Activated CD4-positive, alpha-beta T cell treated with anti-CD3 and anti-CD28 coated beads for 48 hours (primary cell): Measurements from ENCODE around the gene KRTAP10-5.
"Not testable (repeated sequence)": the region's sequence is repeated elsewhere in the genome, so short reads cannot be mapped to it uniquely, and the experiment has no call there.

Source experiments
- DNase-seq: peaks from one replicate; pipeline ENCODE4 v3.0.0-alpha.2; 2020

KRTAP10-5 gene

DNA sequence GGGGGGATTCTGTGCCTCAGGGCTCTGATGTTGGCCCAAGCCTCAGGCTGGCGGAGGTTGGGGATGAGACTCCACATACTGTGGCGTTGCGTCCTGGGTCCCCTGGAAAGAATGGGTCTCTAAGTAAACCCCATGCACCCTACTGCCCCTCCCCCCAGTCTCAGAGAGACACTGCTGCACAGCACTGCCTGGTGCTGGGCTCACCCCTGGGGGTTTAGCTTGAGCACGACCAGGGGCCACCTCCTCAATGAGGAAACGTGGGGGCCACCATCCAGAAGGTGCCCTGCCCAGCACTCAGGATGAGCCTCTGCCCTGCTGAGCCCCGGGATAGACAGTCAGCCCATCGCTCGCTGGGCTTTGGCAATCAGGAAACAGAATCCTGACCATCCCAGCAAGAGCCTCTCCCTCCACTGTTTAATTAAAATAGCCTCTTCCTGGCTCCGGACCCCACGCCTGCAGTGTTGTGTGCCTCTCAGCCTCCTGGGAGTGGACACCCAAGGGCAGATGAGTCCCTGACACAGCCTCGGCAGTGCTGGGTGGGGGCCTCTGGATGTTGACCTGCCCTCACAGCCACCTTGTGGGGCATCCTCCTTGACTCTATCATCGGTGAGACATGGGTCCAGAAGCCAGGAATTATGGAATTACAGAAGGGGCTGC lies 10.4 kb downstream of the KRTAP10-5 start:
- DNase-seq: no peak

DNA sequence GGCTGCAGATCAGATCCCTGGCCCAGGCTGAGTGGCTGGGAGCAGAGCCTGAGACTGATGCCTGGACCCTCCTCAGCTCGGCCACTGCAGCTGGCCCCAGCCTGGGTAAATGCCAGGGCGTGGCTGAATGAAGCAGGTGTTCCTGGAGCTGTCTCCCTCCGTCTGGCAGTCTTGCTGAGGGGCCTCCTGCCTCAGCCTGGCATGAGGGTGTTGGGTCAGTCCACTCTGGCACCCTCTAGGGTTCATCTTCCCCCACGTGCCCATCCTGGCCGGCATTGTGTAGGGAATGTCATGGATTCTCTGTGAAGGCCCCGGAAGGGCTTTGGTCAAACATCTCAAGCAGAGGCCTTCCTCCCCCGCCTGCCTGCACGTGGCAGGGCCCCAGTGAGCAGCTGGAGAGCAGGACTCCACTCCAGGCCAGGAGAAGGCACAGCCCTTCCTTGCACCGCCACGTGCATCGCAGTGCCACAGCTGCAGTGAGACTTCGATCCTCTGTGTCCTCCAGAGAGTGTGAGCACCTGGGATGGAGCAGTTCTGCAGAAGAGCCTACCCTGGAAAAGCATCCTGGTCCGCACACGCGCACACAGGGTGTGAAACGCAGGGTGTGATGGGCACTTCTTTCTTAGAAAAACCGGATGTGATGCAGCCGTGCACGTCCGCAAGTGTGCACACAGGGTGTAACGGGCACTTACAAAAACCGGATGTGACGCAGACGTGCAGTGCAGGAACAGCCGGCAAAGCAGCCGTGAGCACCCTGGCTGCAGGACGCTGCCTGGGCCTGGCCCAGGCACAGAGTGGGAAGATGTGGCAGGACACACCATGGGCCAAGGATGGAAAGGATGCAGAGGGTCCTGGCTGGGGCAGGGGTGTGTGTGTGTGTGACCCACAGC lies 11.5 kb downstream of the KRTAP10-5 start:
- DNase-seq: no peak

DNA sequence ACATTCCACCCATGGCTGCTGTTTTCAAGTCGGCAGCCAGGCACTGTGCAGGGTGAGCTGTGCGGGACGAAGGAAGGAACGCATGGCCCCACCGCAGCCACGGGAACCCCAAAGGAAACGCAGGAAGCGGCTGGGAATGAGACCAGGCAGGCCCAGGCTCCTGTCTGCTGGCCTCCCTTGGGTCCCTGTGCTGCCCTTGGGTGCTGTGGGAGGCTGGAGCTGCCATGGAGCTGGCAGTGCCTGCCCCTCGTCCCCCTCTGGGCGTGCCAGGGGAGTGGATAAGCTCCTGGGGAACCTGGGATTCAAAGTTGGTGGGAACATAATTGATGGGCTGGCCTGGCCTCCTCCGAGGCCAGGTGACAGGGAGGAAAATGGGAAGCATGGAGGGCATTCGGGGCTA lies 12.1 kb downstream of the KRTAP10-5 start:
- no peak for DNase-seq

DNA sequence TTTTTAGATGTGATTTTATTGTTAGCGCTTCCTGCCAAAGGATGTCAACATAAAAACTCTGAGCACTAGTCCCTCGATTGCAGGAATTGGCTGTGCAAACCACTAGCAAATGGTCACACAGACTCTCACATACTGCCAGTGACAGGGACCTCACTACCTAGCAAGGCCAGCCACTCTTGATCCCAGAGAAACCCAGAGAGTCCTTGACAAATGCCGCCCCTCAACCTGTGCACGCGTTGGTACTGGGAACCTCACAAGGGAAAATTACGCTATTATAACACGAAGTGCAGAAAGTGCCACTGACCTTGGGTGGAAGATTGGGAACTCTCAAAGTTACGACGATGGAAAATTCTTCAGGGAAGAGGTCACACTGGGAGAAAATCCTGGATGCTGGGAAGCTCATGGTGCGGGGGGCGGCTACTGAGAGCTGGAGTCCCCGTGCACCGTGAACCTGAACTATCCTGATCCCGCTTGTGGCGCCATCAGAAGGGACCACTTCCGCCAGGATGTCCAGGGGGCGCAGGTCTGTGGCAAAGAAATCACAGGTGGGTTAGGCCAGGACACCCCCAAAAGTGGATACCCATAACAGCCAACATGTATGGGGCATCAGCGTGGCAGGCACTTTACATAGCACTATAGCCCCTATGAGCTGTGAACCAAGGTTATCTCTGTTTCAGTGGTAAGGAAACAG lies 12.8 kb downstream of the KRTAP10-5 start:
- DNase-seq: no peak

DNA sequence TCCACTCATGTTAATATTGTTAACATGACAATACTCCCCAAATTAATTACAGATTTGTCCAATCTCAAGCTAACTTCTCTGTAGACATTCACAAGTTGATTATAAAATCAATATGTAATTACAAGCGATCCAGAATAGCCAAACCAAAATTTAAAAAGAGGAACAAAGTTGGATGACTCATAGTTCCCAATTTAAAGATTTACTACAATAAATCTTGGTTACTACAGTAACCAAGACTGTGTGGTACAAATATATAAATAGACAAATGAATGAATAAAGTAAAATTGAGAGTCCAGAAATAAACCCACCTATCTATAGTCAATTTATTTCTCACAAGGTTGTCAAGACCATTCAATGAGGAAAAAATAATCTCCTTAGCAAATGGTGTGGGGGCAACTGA lies 14.0 kb downstream of the KRTAP10-5 start:
- DNase-seq: no peak

DNA sequence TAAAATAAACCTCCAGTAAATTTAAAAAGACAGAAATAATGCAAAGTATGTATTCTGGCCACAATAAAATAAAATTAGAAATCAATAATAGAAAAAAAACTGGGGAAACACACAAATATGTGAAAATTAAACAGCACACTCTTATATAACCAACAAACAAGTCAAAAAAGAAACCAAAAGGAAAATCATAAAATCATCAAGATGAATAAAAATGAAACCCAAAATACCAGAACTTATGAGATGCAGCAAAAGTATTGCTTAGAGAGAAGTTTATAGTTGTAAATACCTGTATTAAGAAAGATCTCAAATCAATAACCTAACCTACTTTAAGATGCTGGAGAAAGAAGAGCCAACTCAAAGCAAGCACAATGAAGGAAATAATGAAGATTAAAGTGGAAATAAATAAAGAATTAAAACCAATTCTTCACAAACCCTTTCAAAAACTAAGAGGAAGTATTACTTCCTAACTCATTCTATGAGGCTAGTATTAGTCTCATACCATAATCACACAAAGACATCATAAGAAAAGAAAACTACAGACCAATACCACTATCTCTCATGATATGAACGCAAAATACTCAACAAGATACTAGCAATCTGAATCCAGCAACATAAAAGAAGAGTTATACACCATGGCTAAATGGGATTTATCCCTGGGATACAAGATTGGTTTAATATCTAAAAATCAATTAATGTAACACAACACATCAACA lies 15.4 kb downstream of the KRTAP10-5 start:
- DNase-seq: no peak

DNA sequence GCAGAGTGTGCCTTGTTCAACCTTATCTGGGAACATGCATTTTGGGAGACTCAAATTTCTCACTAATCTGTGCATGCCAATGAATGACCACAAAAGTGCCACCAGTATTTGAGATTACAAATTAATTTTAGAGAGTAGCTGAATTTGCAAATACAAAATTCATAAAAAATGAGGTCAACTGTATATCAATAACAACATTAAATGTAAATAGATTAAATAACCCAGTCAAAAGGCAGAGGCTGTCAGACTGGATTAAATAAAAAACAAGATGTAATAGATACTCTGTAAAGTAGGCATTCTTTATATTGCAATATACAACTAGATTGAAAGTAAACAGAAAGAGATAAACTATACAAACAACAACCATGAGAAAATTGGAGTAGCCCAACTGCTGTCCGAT lies 16.3 kb downstream of the KRTAP10-5 start:
- no peak for DNase-seq

DNA sequence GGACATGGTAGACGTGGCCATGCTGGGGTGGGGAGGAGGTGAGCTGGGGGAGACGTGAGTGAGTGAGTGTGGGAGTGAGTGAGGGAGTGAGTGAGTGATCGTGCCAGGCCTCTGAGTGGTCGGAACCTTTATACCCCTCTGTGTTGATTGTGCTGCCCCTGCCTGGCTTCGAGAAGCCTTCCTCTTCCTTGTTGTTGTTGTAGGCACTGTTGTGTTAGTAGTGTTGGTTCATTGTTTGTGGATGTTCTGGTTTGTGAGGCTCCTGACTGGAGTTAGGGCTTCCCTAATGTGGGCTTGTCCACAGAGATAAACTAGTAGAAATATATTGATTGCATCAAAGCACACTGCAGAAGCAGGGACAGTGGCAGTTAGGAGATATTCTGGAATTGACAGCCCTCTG lies 21.7 kb downstream of the KRTAP10-5 start, which contains the start of gene KRTAP10-3:
Gene KRTAP10-3, minus strand, starts transcription at position 101 of the 400 bp plus-strand sequence. Its CDS starts 80 bp downstream, at position 21.
- no peak for DNase-seq

DNA sequence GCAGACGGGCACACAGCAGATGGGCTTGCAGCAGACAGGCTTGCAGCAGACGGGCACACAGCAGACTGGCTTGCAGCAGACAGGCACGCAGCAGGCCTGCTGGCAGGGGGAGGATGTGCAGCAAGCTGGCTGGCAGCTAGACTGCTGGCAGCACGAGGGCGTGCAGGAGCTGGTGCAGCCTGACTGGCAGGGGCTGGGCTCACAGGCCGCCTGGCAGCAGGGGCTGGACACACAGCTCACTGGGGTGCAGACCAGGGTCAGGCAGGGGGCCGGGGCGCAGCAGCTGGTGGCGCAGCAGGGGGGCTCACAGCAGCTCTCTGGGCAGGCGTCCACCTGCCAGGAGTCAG lies 22.1 kb downstream of the KRTAP10-5 start:
- not testable (repeated sequence) for DNase-seq

DNA sequence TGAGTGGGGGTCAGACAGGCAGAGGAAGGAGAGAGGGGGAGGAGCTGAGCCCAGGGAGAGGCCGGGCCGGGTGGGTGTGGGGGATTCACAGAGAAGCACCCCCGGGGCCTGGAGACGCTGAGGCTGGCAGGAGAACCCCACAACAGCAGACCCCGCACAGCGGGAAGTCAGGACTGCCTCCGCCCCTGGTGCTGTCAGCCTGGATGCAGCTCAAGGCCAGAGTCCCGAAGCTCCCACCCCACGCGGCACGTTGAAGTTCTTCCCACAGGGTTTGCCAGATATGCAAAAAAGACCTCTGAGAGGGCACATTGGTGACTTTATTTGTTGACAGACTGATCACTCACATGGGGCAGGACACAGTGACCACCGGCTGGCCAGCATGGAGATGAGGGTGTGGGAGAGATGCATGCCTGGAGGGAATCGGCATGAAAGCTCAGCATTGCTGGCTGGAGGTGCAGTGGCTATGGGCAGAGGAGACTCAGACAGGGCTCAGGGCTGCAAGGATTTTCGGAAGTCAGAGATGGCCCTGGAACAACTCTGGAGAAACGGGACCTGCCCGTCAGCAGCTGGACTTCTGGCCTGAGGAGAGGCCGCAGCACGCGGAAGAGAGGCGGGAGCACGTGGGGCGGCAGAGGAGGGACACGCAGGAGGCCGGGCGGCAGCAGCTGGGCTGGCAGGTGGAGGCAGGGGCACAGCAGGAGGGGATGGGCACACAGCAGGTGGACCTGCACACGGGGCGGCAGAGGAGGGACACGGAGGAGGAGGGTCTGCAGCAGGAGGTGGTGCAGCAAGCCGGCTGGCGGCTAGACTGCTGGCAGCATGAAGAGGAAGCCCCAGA lies 22.7 kb downstream of the KRTAP10-5 start:
- no peak for DNase-seq

DNA sequence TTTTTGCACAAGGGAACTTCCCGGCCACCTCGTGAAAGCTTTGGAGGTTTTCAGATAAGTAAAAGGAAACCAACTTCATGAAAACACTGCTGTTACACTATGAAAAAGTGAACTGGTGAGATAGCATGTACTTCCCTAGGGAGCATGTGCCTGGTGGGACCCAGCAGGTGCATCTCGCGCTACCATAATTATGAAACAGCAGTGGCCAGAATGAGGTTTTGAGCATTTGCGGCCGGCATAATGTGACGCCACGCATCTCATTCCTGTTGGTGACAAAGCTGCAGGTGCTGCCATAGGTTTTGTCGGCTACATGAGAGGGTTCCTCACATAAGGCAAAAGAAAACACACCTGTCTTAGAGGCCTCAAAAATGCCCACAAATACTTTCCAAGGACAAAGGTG lies 23.5 kb downstream of the KRTAP10-5 start:
- DNase-seq: no peak

DNA sequence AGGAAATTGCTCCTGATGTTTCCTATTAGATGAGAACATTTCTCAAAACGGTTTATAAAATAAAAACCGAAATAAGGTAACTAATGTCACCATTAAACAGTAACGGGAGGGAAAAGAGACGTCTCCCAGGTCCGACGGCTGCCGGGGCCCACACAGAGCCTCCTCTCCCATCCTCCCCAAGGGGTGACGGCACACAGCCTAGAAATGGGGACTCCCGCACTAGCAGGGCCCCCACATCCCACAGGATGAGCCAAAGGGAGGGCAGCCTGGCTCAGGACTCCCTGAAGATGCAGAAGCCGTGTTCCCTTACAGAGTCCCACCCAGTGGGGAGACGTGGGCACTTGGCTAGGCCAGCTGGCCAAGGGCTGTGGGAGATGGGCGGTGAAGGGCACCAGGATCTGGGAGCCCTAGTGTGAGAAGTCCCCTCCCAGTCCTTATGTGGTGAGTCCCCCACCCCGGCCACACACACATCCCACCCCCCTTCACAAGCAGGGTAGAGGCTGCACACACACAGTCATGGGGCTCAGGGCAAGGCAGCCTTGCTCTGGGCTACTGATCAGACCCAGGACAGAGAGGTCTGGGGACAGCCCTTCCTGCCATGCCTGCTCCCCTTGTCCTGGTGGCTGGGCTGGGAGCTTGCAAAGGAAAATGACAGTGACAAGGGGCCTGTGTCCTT lies 25.1 kb downstream of the KRTAP10-5 start:
- no peak for DNase-seq

DNA sequence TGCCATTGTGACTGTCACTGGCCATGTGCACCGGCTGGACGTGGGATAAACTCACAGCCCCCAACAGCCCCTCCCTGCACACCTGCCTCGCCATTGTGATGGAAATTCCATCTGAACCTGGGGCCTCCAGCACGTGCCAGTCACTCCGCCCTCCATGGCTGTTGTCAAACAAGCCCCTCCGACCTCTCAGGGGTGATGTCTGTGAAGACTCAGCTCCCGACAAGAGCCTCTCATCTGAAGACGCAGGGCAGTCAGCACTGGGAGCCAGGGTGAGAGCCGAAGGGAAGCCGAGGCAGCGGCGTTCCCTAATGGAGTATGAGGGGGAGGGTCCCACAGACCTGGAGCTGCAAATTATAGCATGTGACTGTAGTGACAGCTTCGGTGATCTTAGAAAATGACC lies 27.7 kb downstream of the KRTAP10-5 start:
- DNase-seq: no peak

DNA sequence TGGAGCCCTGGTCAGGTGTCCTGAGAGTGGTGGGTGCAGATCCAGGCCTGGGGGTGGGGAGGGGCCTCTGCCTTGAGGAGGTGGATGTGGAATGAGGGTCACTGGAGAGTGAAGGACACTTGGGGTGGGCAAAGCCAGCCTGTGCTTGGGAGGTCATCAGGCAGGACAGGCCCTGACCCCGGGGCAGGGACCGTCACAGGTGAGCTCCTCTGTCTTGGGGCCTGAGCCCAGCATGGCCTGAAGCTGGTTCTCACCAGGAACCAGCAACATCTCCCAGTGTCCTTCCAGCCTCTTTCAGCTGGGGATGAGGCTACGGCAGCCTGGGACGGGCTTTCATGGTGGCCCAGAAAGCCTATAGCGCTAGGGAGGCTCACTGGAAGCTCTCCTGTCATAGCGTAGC lies 28.3 kb downstream of the KRTAP10-5 start:
- no peak for DNase-seq

DNA sequence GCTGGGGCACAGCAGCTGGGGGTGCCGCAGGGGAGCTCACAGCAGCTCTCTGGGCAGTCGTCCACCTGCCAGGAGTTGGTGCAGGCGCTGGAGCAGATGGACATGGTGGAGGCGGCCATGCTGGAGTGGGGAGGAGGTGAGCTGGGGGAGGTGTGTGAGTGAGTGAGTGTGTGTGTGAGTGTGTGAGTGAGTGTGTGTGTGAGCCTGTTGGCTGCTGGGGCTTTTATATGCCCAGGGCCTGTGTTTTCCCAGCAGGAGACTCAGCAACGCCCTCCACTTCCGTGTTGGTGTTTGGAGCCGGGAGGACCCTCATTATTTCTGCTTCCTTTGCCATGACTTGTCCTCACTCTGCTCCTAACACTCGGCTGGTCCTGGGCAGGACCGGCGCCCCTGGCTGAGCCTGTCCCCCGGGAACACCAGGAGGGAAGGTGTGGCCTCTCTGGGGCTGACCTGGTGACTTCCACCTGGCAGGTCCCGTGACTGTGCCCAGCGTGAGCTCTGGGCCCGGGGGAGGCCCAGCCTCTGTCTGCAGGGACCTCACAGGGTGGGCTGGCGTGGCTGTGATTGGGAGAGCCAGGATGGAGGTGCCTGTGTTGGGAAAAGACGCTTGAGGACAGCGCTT lies 29.0 kb downstream of the KRTAP10-5 start, which contains the start of gene KRTAP10-2:
Gene KRTAP10-2, minus strand, starts transcription at position 166 of the 622 bp plus-strand sequence. Its CDS starts 47 bp downstream, at position 119.
- no peak for DNase-seq

DNA sequence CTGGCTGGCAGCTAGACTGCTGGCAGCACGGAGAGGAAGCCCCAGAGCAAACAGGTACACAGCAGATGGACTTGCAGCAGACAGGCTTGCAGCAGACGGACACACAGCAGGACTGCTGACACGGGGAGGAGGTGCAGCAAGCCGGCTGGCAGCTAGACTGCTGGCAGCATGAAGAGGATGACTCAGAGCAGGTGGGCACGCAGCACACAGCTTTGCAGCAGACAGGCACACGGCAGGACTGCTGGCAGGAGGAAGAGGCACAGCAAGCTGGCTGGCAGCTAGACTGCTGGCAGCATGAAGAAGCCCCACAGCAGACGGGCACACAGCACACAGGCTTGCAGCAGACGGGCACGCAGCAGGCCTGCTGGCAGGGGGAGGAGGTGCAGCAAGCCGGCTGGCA lies 29.6 kb downstream of the KRTAP10-5 start:
- DNase-seq: no peak

DNA sequence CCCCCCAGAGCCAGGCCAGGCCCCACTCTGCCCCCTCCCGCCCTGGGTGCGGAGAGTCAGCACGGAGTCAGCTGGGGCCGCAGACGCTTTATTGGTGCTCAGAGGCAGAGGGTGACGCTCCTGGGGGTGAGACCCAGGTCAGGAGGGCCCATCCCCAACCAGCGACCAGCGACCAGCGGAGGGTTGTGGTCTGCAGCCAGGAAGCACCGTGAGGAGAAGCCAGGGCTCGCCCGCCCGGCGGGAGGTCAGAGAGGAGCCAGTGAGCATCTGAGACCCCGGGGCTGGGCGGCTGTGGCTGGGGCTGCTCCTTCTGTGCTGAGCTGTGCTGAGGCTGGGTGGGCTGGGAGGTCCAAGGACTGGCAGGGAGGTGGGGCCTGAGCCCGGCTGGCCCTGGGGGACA lies 30.1 kb downstream of the KRTAP10-5 start:
- not testable (repeated sequence) for DNase-seq

DNA sequence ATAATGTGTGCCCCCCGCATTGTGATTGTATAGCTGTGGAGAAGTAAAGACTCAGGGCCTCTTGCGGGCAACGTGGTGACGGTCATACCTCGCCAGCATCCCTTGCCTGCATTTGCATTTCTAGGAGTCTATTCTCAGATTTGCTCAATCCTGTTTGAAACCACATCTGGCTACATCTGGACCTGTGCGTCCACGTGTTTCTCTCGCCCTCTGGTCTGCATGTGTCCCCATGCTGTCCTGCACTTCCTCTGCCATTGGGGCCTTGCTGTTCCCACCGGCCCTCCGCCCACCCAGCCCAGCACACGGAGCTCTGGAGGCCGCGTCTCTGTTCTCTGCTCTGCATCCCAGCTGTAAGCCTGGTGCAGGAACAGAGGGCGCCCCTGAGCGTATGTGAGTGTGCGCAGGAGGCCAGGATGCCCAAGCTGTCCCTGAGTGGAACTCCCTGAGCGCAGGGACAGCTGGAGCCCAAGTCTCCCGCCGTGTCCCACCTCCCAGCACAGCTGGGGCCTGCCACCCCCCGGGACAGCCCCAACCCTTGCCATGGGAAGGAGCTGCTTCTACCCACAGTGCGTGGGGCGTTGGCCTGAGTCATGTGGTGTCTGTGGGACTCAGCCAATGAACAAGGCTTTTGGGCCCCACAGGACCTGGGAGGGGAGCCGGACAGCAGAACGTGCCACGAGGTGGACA lies 30.7 kb downstream of the KRTAP10-5 start:
- DNase-seq: no peak

DNA sequence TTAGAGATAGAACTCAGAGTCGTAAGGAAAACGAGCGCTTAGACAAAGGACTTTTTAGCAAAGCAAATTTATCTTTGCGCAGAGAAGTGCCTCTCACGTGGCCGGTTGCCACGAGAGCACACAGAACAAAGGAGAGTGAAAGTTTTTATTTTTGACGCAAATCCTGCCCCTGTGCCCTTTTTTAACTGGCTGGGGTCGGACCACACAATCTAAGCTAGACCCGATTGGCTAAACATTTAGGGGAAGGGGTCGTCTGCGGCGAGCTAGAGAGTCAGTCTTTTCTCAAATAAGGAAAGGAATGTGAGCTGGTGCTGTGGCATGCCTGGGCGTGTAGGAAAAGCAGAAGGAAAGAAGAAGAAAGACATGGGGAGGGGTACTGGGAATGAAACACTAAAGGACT lies 31.5 kb downstream of the KRTAP10-5 start:
- DNase-seq: no peak

DNA sequence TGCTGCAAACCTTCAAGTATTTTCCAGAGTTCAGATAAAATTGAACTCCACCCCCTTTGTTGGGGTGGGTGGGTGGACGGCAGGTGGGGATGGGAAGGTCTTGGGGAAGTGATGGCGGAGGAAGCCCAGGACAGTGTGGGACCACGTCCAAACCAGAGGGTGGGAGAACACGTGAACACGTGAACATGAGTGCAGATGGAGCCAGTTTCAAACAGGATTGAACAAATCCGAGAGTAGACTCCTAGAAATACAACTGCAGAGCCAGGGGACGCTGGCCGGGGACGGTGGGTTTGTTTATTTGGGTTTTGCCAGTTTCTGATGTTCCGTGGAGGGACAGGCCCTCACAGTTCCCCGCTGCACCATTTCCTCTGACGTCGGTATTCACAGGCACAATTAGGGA lies 32.0 kb downstream of the KRTAP10-5 start:
- DNase-seq: no peak
